Thyroid gland (tissue), 4 donors: ENCODE measurements around the gene SMG1. TPM values are rescaled to one million over a fixed set of nuclear protein-coding genes. Genes with fewer than 3 reads are reported as not detected.
A peak's percentile ranks its signal among the peaks of the same experiment; 100 is the strongest.
"Not testable (repeated sequence)": the region's sequence is repeated elsewhere in the genome, so short reads cannot be mapped to it uniquely, and the experiment has no call there.

ENCODE experiments used
- DNase-seq, 2 donors: peaks; one replicate each; pipeline ENCODE4 v3.0.0-alpha.2; 2019
- H3K27ac ChIP-seq, 3 donors: fragments of 200-600 bp; sonication (generic); 1 replicate in 2 of 3; 2 replicates in 1 of 3; pipeline ENCODE4 v1.5.1; 2016 to 2019; ENCODE audit warnings: mild to moderate bottlenecking in 1 of 3, moderate library complexity in 1 of 3
- H3K27me3 ChIP-seq: fragments of 200-600 bp; sonication (generic); one replicate; pipeline ENCODE4 v1.5.1; 2019
- H3K36me3 ChIP-seq, 2 donors: fragments of 200-600 bp; sonication (generic); one replicate each; pipeline ENCODE4 v1.5.1; 2016 to 2019
- H3K4me1 ChIP-seq, 2 donors: fragments of 200-600 bp; sonication (generic); one replicate each; pipeline ENCODE4 v1.5.1; 2017 to 2019
- H3K4me3 ChIP-seq, 3 donors: fragments of 200-600 bp; sonication (generic); replicated peaks in 1 of 3; 1 replicate in 2 of 3; 2 replicates in 1 of 3; pipeline ENCODE4 v1.5.1; 2016; ENCODE audit warnings: mild to moderate bottlenecking in 1 of 3
- H3K9me3 ChIP-seq: fragments of 200-600 bp; sonication (generic); one replicate; pipeline ENCODE4 v1.5.1; 2017
- CTCF ChIP-seq, 6 experiments: fragments of 200-600 bp in 3 of 6; fragments of 450-650 bp in 3 of 6; sonication (generic) in 3 of 6; IDR thresholded peaks; one replicate each; pipeline ENCODE4 v1.5.1; 2016 to 2019; ENCODE audit warnings: antibody characterized with exemption in 6 of 6, mild to moderate bottlenecking in 2 of 6, inconsistent platforms in 1 of 6, moderate library complexity in 1 of 6
- POLR2A ChIP-seq, 2 donors: fragments of 450-650 bp; IDR thresholded peaks; one replicate each; pipeline ENCODE4 v1.6.1; 2017; ENCODE audit warnings: antibody characterized with exemption in 2 of 2, mild to moderate bottlenecking in 2 of 2, moderate library complexity in 1 of 2
- WGBS, 2 donors: methylation state at CpG; one replicate each; pipeline ENCODE4 v1.1.5; 2017; 5-methylcytosine and 5-hydroxymethylcytosine counted together
- intact Hi-C: fragments of 100-400 bp; cut with DNase I; formaldehyde crosslinking; loops from one replicate; pipeline ENCODE4 v1.15.1; 2023
- total RNA-seq, 4 donors: library from RNA; depleted of rRNA; stranded (reverse); fragments of >200 nt; gene quantifications; one replicate each; pipeline ENCODE4 v1.2.3, GENCODE V29; 2016

Gene SMG1
- total RNA-seq, 4 donors from 2014 or later: 106 to 156 (median 125) TPM

DNA sequence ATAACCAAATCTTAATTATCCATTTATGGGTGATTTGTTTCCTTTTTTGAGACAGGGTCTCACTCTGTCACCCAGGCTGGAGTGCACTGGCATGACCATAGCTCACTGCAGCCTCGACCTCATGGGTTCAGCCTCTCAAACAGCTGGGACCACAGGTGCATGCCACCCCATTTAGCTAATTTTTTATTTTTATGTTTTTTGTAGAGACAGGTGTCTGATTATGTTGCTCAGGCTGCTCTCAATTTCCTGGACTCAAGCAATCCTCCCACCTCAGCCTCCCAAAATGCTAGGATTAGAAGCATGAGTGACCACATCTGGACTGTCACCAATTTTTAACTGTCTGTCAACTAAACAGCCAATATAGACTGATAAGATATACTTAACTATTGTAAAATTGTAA, 25.0 kb downstream of the SMG1 start:
- H3K4me1 ChIP-seq: peaks cover 18 to 32% of the 10 kb centered on the region in 2 donors
- intact Hi-C loops, H3K36me3 ChIP-seq, H3K27me3 ChIP-seq, H3K4me3 ChIP-seq, H3K27ac ChIP-seq, DNase-seq, H3K9me3 ChIP-seq: not testable (repeated sequence)
- WGBS, 2 donors: 100% methylated on average over 1 of the region's 1 CpG

DNA sequence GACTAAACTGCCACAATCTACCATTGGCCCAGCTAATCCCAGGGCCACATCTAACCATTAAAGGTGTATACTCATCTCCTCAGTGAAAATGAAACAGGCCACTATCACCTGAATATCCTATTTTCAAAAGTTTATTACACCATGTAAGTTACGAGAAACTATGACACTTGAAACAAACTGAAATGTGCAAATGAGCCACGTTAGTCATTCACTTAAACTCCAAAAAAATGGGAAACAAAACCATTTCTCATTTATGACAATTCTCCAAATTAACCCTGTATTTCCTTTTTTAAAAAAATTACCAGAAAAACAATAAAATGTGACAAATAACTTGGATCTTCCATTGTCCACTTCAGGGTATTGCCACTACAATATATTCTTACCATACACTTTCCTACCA, 41.8 kb downstream of the SMG1 start:
- H3K27ac ChIP-seq, H3K4me3 ChIP-seq, DNase-seq, intact Hi-C loops, H3K27me3 ChIP-seq, H3K9me3 ChIP-seq, H3K36me3 ChIP-seq, H3K4me1 ChIP-seq: not testable (repeated sequence)
- 84 to 88% methylated on average over 2 of the region's 2 CpGs for WGBS, 2 donors

DNA sequence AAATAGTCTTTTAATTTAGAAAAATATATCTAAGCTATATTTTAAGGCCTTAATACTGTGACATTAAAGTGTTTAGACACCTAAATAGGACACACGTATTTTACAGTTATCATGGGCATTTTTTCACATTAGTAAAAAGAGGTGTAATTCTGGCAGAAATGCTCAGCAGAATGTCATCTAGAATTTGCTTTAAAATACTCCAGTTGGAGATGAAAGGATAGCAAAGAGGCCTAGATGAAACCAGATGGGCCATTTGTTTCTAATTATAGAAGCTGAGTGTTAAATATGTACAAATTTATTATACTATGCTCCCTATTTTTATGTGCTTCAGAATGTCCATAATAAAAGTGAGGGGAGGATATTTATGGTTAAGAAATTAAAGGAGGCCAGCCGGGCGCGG, 48.5 kb downstream of the SMG1 start:
- H3K27ac ChIP-seq, intact Hi-C loops, H3K4me1 ChIP-seq, H3K9me3 ChIP-seq, H3K4me3 ChIP-seq, H3K27me3 ChIP-seq, DNase-seq: not testable (repeated sequence)
- H3K36me3 ChIP-seq: peaks cover 13 to 26% of the 10 kb centered on the region in 2 donors
- WGBS, 2 donors: 94 to 96% methylated on average over 4 of the region's 4 CpGs

DNA sequence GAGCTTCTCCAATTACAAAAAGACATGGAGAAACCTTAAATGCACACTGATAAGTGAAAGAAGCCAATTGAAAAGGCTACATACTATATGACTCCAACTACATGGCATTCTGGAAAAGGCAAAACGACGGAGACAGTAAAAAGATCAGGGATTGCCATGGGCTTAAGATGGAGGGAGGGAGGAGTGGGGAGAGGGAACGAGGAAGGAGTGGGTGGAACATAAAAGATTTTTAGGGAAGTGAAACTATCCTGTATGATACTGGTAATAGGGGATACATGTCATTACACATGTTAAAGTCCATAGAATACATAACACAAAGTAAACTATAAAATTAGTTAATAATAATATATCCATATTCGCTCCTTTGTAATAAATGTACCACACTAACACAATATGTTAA, 48.9 kb downstream of the SMG1 start:
- DNase-seq, H3K4me3 ChIP-seq, H3K4me1 ChIP-seq, H3K27me3 ChIP-seq, H3K27ac ChIP-seq, intact Hi-C loops, H3K9me3 ChIP-seq: not testable (repeated sequence)
- H3K36me3 ChIP-seq: peaks cover 13 to 26% of the 10 kb centered on the region in 2 donors
- 88 to 91% methylated on average over 4 of the region's 4 CpGs for WGBS, 2 donors

GRCh38 chr16:18876301-18876700, 49.9 kb downstream of the SMG1 start:
- H3K9me3 ChIP-seq, H3K4me1 ChIP-seq, H3K27ac ChIP-seq, intact Hi-C loops, H3K27me3 ChIP-seq, H3K4me3 ChIP-seq, DNase-seq: not testable (repeated sequence)
- WGBS, 2 donors: 96 to 97% methylated on average over 5 of the region's 5 CpGs
- peaks cover 13 to 26% of the 10 kb centered on the region in 2 donors for H3K36me3 ChIP-seq

GRCh38 chr16:18869043-18869771, 57.0 kb downstream of the SMG1 start:
- H3K27me3 ChIP-seq, DNase-seq, H3K4me3 ChIP-seq, intact Hi-C loops, H3K27ac ChIP-seq, H3K9me3 ChIP-seq, H3K4me1 ChIP-seq: not testable (repeated sequence)
- 80 to 92% methylated on average over 2 of the region's 2 CpGs for WGBS, 2 donors
- H3K36me3 ChIP-seq: peaks cover 9 to 24% of the 10 kb centered on the region in 2 donors

DNA sequence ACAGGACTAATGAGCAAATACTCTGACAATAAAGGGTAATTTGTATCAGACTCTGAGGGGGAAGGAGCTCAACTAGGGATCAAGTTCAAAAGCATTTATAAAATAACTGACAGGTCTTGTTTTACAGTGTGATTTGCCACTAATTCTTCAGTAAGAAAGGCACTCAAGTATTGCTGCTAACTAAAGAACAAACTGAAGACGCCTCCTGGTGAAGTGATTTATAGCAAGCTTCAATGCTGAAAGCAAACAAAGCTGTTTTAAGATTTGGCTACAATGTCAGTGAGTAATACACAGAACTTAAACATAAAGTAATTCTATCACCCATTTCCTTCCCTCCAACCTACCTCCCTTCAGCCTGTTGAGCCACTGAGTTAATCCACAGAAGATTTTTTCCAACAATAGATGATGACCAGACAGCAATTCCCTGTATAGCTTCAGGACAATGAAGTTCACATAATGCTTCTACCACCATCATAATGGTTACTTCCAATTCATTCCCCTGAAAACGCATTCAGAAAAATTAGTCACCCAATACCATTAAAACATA, 59.9 kb downstream of the SMG1 start:
- H3K9me3 ChIP-seq, intact Hi-C loops, H3K4me3 ChIP-seq, DNase-seq, H3K27me3 ChIP-seq: not testable (repeated sequence)
- 87 to 92% methylated on average over 2 of the region's 2 CpGs for WGBS, 2 donors
- peaks cover 7 to 12% of the 10 kb centered on the region in 2 donors for H3K4me1 ChIP-seq
- H3K27ac ChIP-seq: peak overlapping the region in 2 of 3 donors; percentile 35 to 63
- H3K36me3 ChIP-seq: peaks cover 11 to 19% of the 10 kb centered on the region in 2 donors

GRCh38 chr16:18862891-18863290, 63.3 kb downstream of the SMG1 start:
- peak overlapping the region in 2 of 3 donors; percentile 17 to 62 for H3K27ac ChIP-seq
- peaks cover 11 to 17% of the 10 kb centered on the region in 2 donors for H3K36me3 ChIP-seq
- H3K27me3 ChIP-seq, H3K9me3 ChIP-seq, DNase-seq, intact Hi-C loops, H3K4me3 ChIP-seq: not testable (repeated sequence)
- peaks cover 7 to 13% of the 10 kb centered on the region in 2 donors for H3K4me1 ChIP-seq

GRCh38 chr16:18855196-18855595, 71.0 kb downstream of the SMG1 start:
- no peak for DNase-seq
- peaks cover 31 to 42% of the 10 kb centered on the region in 2 donors for H3K36me3 ChIP-seq
- intact Hi-C loops: loop anchor here (10.0 kb wide), 1 partner anchor 120 kb away; no protein-coding TSS in a partner anchor
- H3K27ac ChIP-seq: no peak overlapping the region
- no peaks in the 10 kb centered on the region for H3K27me3 ChIP-seq
- no peaks in the 10 kb centered on the region for H3K9me3 ChIP-seq
- no peaks in the 10 kb centered on the region for H3K4me1 ChIP-seq
- WGBS, 2 donors: 93 to 98% methylated on average over 1 of the region's 1 CpG
- H3K4me3 ChIP-seq: no peak overlapping the region
- TF ChIP-seq CTCF (IDR thresholded peaks at IDR 0.05): no peak
- no peak for TF ChIP-seq POLR2A (IDR thresholded peaks at IDR 0.05)
